LNCAP (cell line): ENCODE results near the gene C20orf96.

ENCODE experiments used
- CTCF ChIP-seq: fragments of 450-650 bp; IDR thresholded peaks from 2 replicates; pipeline ENCODE4 v1.5.1; 2017; ENCODE audit warnings: mild to moderate bottlenecking

Gene C20orf96

DNA sequence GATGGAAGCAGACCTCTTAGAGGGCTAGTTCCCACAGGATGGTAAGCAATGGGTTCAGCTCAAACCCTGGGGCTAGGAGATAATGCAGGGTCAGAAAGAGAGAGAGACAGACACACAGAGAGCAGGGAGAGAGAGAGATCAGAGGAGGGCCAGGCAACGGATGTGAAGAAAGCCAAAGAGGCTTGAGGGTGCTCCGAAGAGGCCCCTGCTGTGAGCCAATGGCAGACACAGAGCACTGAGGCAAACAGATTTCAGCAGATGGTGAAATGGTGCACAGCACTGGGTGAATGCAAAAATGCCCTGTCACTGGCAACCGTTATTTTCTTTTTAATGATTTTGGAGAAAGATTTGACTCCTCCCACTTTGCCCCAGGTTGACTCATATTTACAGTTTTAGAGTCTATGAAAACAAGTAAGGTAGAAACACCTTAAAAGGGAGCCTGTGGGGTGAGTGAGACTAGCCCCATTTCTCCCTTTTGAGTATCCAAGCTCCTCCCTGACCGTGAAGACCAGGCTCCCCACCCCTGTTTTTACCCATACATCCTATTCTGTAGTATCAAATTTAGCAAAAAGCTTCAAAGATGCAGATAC, 32.2 kb downstream of the C20orf96 start:
- TF ChIP-seq CTCF: no peak

GRCh38 chr20:257419-257818, 33.1 kb downstream of the C20orf96 start, which contains the start of gene DEFB132:
Gene DEFB132 (plus strand): TSS chr20:257724. CDS start chr20:257779, 55 bp downstream.
- no peak for TF ChIP-seq CTCF

GRCh38 chr20:252801-253200, 37.7 kb downstream of the C20orf96 start:
- TF ChIP-seq CTCF: no peak

- no peak for TF ChIP-seq CTCF
These were observed 39.2 kb downstream of the C20orf96 start for GRCh38 chr20:251354-251753.

DNA sequence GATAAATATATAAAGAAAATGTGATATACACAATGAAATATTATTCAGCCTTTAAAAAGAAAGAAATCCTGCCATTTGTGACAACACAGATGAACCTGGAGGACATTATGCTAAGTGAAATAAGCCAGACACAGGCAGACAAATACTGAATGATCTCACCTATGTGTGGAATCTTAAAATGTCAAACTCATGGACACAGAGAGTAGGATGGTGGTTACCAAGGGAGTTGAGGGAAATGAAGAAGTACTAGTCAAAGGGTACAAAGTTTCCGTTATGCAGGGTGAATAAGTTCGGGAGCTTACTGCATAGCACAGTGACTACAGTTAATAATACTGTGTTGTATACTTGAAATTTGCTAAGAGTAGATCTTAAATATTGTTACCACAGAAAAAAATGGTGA, 47.6 kb downstream of the C20orf96 start:
- TF ChIP-seq CTCF: no peak

- TF ChIP-seq CTCF: no peak
These were observed 52.6 kb downstream of the C20orf96 start for GRCh38 chr20:237929-238328.

DNA sequence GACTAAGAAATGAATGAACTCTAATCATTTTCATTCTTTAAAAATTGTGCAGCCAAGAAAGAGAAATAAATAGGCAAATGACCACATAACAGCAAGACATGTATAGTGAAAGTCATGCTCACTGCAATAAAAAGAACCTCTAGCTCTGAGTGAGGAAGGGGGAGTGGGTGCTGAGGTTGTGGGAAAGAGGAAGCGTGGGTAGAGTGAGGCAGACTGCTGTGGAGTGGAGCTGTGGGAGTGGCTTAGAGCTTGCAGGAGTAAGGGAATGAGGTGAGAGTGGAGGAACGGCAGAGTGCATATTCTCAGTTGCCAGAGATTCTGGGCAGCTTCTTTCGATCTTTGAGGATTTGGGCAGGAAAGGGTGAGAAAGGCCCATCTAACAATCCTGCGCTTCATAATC, 53.1 kb downstream of the C20orf96 start:
- no peak for TF ChIP-seq CTCF

GRCh38 chr20:235891-236290, 54.7 kb downstream of the C20orf96 start:
- peak; percentile 72 for TF ChIP-seq CTCF
